GM23338 (cell line): ENCODE data around the gene SLC4A8. TPM values are rescaled to one million over a fixed set of nuclear protein-coding genes. Genes with fewer than 3 reads are reported as not detected.

Source experiments
- ATAC-seq: fragments of 200-7000 bp; cut with Tn5 transposase; 3 replicates; pipeline ENCODE4 v1.9.1; 2020
- DNase-seq: peaks from one replicate; pipeline ENCODE4 v3.0.0-alpha.2; 2015; ENCODE audit warnings: low spot score
- H2AFZ ChIP-seq: fragments of 200-600 bp; sonication (generic); 2 replicates; pipeline ENCODE4 v1.8.0; 2016; ENCODE audit warnings: antibody characterized with exemption, mild to moderate bottlenecking, moderate library complexity
- H3F3A ChIP-seq: fragments of 200-600 bp; sonication (generic); replicated peaks from 2 replicates; pipeline ENCODE4 v1.8.0; 2017; ENCODE audit warnings: antibody characterized with exemption, mixed run types, low read depth
- H3K27ac ChIP-seq: fragments of 200-600 bp; sonication (generic); 2 replicates; pipeline ENCODE4 v1.6.1; 2016; ENCODE audit warnings: low read depth
- H3K27me3 ChIP-seq: fragments of 200-600 bp; sonication (generic); 2 replicates; pipeline ENCODE4 v1.8.0; 2016; ENCODE audit warnings: mild to moderate bottlenecking, mixed run types, moderate library complexity; ENCODE audit not compliant: insufficient read depth
- H3K36me3 ChIP-seq: fragments of 200-600 bp; sonication (generic); 2 replicates; pipeline ENCODE4 v1.8.0; 2016; ENCODE audit warnings: mild to moderate bottlenecking; ENCODE audit not compliant: insufficient read depth
- H3K4me1 ChIP-seq: fragments of 200-600 bp; sonication (generic); 2 replicates; pipeline ENCODE4 v1.8.0; 2016; ENCODE audit warnings: mild to moderate bottlenecking, moderate library complexity; ENCODE audit not compliant: insufficient read depth
- H3K4me2 ChIP-seq: fragments of 200-600 bp; sonication (generic); 2 replicates; pipeline ENCODE4 v1.7.1; 2017; ENCODE audit warnings: mixed run types
- H3K4me3 ChIP-seq: fragments of 200-600 bp; sonication (generic); 2 replicates; pipeline ENCODE4 v1.6.1; 2016; ENCODE audit warnings: mixed run types
- H3K79me2 ChIP-seq: fragments of 200-600 bp; sonication (generic); replicated peaks from 2 replicates; pipeline ENCODE4 v1.8.0; 2017; ENCODE audit warnings: mild to moderate bottlenecking; ENCODE audit not compliant: insufficient read depth
- H3K9me2 ChIP-seq: fragments of 200-600 bp; sonication (generic); 2 replicates; pipeline ENCODE4 v1.8.0; 2017; ENCODE audit not compliant: insufficient read depth
- H4K20me1 ChIP-seq: fragments of 200-600 bp; sonication (generic); replicated peaks from 2 replicates; pipeline ENCODE4 v1.8.0; 2017; ENCODE audit warnings: mild to moderate bottlenecking; ENCODE audit not compliant: insufficient read depth
- H3K27ac Mint-ChIP-seq: 2 replicates; pipeline ENCODE4 v1.8.0; 2020; ENCODE audit warnings: inconsistent platforms, mild to moderate bottlenecking, moderate library complexity, mixed read lengths
- H3K27me3 Mint-ChIP-seq: 3 replicates; pipeline ENCODE4 v1.8.0; 2022; ENCODE audit warnings: low read depth, mild to moderate bottlenecking, moderate library complexity, mixed read lengths, inconsistent platforms; ENCODE audit not compliant: insufficient read depth, poor library complexity
- H3K36me3 Mint-ChIP-seq: 3 replicates; pipeline ENCODE4 v1.8.0; 2021; ENCODE audit warnings: low read depth, mild to moderate bottlenecking, inconsistent platforms, moderate library complexity, mixed read lengths
- H3K4me1 Mint-ChIP-seq: 3 replicates; pipeline ENCODE4 v1.8.0; 2020; ENCODE audit warnings: mild to moderate bottlenecking, inconsistent platforms, mixed read lengths
- H3K4me3 Mint-ChIP-seq: 3 replicates; pipeline ENCODE4 v1.8.0; 2021; ENCODE audit warnings: moderate library complexity, mild to moderate bottlenecking, inconsistent platforms, mixed read lengths
- H3K9me3 Mint-ChIP-seq: 3 replicates; pipeline ENCODE4 v1.8.0; 2020; ENCODE audit warnings: moderate library complexity, mild to moderate bottlenecking, inconsistent platforms, mixed read lengths
- CREB1 ChIP-seq: fragments of 250-450 bp; sonication (Bioruptor Pico); IDR thresholded peaks from 2 replicates; pipeline ENCODE4 v1.5.0; 2020; ENCODE audit warnings: low read depth, mild to moderate bottlenecking, moderate library complexity
- EZH2 ChIP-seq: fragments of 200-600 bp; sonication (generic); IDR thresholded peaks from one replicate; pipeline ENCODE4 v1.8.0; 2017; ENCODE audit warnings: antibody characterized with exemption, mild to moderate bottlenecking, low read depth; ENCODE audit not compliant: unreplicated experiment
- EZH2phosphoT487 ChIP-seq: fragments of 200-600 bp; sonication (generic); IDR thresholded peaks from one replicate; pipeline ENCODE4 v1.8.1; 2018; ENCODE audit warnings: antibody characterized with exemption; ENCODE audit not compliant: unreplicated experiment
- JUNB ChIP-seq: IDR thresholded peaks from one replicate; pipeline ENCODE4 v1.6.1; 2016; ENCODE audit warnings: antibody characterized with exemption; ENCODE audit not compliant: unreplicated experiment
- NANOG ChIP-seq: IDR thresholded peaks from 2 replicates; pipeline ENCODE4 v1.6.1; 2016; ENCODE audit warnings: antibody characterized with exemption, borderline replicate concordance
- POLR2AphosphoS5 ChIP-seq: IDR thresholded peaks from 2 replicates; pipeline ENCODE4 v1.6.1; 2016; ENCODE audit warnings: antibody characterized with exemption, low read depth
- STAT1 ChIP-seq: IDR thresholded peaks from one replicate; pipeline ENCODE4 v1.6.1; 2016; ENCODE audit warnings: antibody characterized with exemption; ENCODE audit not compliant: unreplicated experiment
- ZNF114 ChIP-seq: fragments of 250-450 bp; sonication (Bioruptor Pico); IDR thresholded peaks from 2 replicates; pipeline ENCODE4 v1.5.0; 2020; ENCODE audit warnings: mild to moderate bottlenecking, moderate library complexity
- ZNF331 ChIP-seq: fragments of 250-450 bp; sonication (Bioruptor Pico); IDR thresholded peaks from 2 replicates; pipeline ENCODE4 v1.5.0; 2020; ENCODE audit warnings: low read depth, mild to moderate bottlenecking, moderate library complexity
- polyA plus RNA-seq: library from polyadenylated mRNA; unstranded; fragments of >200 nt; fragmentation: Nextera tagmentation; extraction: Ambion mirVana; gene quantifications from 2 replicates; pipeline ENCODE4 v1.2.1, GENCODE V29; 2016
- total RNA-seq: library from RNA; depleted of rRNA; stranded (reverse); fragments of >200 nt; shearing (Covaris generic); gene quantifications from 2 replicates; pipeline ENCODE4 v1.2.3, GENCODE V29; 2014
- TF ChIP-seq, protein P1 (sequence below): IDR thresholded peaks from one replicate; pipeline ENCODE4 v1.6.1; 2018; ENCODE audit warnings: antibody characterized with exemption; ENCODE audit not compliant: unreplicated experiment
- TF ChIP-seq, protein P2 (sequence below): fragments of 250-450 bp; sonication (Bioruptor Pico); IDR thresholded peaks from 2 replicates; pipeline ENCODE4 v1.5.0; 2020; ENCODE audit warnings: mild to moderate bottlenecking, moderate library complexity
- TF ChIP-seq, protein P3 (sequence below): IDR thresholded peaks from 2 replicates; pipeline ENCODE4 v1.6.1; 2016; ENCODE audit warnings: antibody characterized with exemption
- TF ChIP-seq, protein P4 (sequence below), 2 experiments: fragments of 200-600 bp in 1 of 2; sonication (generic) in 1 of 2; conservative IDR thresholded peaks; 2 replicates each; pipeline versions ENCODE4 v1.5.1 to v1.6.1; 2016 to 2017; ENCODE audit warnings: antibody characterized with exemption in 2 of 2, low read depth in 2 of 2, mild to moderate bottlenecking in 2 of 2, moderate library complexity in 1 of 2

SLC4A8 gene
- total and polyA plus RNA-seq, 2 experiments from 2014 or later, result 7.6 to 9.2 TPM

- Mint-ChIP-seq H3K36me3 (no peaks in the 10 kb centered on the region), H3K27ac (no peak overlapping the region; the same call in 1 of the 2 replicates), H3K27me3 (peaks cover 10% of the 10 kb centered on the region)
Measured at GRCh38 chr12:51534216-51535074, 109.8 kb downstream of the SLC4A8 start.

More at GRCh38 chr12:51534216-51535074, 109.8 kb downstream of the SLC4A8 start:
- Histone ChIP-seq H4K20me1 (no peaks in the 10 kb centered on the region), H3K27ac (no peak overlapping the region), H3K4me3 (no peak overlapping the region), H3K4me2 (no peak overlapping the region), H3F3A (0 out of 2 replicates have a peak, but pooled peaks cover 3% of the 10 kb centered on the region), H3K27me3 (no peaks in the 10 kb centered on the region), H3K4me1 (peaks cover 15% of the 10 kb centered on the region), H3K9me2 (no peaks in the 10 kb centered on the region), H2AFZ (peak overlapping the region; percentile 56; the same call in 1 of the 2 replicates), H3K36me3 (no peaks in the 10 kb centered on the region; the same call in 1 of the 2 replicates), H3K79me2 (no peaks in the 10 kb centered on the region)
- peak; percentile 8 for DNase-seq
- no peaks in the 10 kb centered on the region for H3K9me3 Mint-ChIP-seq
- H3K4me1 Mint-ChIP-seq, result peaks cover 36% of the 10 kb centered on the region
- TF ChIP-seq, protein P1, sequence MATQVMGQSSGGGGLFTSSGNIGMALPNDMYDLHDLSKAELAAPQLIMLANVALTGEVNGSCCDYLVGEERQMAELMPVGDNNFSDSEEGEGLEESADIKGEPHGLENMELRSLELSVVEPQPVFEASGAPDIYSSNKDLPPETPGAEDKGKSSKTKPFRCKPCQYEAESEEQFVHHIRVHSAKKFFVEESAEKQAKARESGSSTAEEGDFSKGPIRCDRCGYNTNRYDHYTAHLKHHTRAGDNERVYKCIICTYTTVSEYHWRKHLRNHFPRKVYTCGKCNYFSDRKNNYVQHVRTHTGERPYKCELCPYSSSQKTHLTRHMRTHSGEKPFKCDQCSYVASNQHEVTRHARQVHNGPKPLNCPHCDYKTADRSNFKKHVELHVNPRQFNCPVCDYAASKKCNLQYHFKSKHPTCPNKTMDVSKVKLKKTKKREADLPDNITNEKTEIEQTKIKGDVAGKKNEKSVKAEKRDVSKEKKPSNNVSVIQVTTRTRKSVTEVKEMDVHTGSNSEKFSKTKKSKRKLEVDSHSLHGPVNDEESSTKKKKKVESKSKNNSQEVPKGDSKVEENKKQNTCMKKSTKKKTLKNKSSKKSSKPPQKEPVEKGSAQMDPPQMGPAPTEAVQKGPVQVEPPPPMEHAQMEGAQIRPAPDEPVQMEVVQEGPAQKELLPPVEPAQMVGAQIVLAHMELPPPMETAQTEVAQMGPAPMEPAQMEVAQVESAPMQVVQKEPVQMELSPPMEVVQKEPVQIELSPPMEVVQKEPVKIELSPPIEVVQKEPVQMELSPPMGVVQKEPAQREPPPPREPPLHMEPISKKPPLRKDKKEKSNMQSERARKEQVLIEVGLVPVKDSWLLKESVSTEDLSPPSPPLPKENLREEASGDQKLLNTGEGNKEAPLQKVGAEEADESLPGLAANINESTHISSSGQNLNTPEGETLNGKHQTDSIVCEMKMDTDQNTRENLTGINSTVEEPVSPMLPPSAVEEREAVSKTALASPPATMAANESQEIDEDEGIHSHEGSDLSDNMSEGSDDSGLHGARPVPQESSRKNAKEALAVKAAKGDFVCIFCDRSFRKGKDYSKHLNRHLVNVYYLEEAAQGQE, result no peak
- TF ChIP-seq JUNB (no peak), ZNF331 (CRISPR knock-in tag) (no peak), EZH2 (no peak), NANOG (no peak), ZNF114 (CRISPR knock-in tag) (no peak), STAT1 (no peak), EZH2phosphoT487 (no peak), POLR2AphosphoS5 (no peak), CREB1 (no peak)
- TF ChIP-seq, protein P2, sequence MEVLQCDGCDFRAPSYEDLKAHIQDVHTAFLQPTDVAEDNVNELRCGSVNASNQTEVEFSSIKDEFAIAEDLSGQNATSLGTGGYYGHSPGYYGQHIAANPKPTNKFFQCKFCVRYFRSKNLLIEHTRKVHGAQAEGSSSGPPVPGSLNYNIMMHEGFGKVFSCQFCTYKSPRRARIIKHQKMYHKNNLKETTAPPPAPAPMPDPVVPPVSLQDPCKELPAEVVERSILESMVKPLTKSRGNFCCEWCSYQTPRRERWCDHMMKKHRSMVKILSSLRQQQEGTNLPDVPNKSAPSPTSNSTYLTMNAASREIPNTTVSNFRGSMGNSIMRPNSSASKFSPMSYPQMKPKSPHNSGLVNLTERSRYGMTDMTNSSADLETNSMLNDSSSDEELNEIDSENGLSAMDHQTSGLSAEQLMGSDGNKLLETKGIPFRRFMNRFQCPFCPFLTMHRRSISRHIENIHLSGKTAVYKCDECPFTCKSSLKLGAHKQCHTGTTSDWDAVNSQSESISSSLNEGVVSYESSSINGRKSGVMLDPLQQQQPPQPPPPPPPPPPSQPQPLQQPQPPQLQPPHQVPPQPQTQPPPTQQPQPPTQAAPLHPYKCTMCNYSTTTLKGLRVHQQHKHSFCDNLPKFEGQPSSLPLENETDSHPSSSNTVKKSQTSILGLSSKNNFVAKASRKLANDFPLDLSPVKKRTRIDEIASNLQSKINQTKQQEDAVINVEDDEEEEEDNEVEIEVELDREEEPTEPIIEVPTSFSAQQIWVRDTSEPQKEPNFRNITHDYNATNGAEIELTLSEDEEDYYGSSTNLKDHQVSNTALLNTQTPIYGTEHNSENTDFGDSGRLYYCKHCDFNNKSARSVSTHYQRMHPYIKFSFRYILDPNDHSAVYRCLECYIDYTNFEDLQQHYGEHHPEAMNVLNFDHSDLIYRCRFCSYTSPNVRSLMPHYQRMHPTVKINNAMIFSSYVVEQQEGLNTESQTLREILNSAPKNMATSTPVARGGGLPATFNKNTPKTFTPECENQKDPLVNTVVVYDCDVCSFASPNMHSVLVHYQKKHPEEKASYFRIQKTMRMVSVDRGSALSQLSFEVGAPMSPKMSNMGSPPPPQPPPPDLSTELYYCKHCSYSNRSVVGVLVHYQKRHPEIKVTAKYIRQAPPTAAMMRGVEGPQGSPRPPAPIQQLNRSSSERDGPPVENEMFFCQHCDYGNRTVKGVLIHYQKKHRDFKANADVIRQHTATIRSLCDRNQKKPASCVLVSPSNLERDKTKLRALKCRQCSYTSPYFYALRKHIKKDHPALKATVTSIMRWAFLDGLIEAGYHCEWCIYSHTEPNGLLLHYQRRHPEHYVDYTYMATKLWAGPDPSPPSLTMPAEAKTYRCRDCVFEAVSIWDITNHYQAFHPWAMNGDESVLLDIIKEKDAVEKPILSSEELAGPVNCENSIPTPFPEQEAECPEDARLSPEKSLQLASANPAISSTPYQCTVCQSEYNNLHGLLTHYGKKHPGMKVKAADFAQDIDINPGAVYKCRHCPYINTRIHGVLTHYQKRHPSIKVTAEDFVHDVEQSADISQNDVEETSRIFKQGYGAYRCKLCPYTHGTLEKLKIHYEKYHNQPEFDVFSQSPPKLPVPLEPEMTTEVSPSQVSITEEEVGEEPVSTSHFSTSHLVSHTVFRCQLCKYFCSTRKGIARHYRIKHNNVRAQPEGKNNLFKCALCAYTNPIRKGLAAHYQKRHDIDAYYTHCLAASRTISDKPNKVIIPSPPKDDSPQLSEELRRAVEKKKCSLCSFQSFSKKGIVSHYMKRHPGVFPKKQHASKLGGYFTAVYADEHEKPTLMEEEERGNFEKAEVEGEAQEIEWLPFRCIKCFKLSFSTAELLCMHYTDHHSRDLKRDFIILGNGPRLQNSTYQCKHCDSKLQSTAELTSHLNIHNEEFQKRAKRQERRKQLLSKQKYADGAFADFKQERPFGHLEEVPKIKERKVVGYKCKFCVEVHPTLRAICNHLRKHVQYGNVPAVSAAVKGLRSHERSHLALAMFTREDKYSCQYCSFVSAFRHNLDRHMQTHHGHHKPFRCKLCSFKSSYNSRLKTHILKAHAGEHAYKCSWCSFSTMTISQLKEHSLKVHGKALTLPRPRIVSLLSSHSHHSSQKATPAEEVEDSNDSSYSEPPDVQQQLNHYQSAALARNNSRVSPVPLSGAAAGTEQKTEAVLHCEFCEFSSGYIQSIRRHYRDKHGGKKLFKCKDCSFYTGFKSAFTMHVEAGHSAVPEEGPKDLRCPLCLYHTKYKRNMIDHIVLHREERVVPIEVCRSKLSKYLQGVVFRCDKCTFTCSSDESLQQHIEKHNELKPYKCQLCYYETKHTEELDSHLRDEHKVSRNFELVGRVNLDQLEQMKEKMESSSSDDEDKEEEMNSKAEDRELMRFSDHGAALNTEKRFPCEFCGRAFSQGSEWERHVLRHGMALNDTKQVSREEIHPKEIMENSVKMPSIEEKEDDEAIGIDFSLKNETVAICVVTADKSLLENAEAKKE (CRISPR knock-in tag), result no peak
- TF ChIP-seq, protein P3, sequence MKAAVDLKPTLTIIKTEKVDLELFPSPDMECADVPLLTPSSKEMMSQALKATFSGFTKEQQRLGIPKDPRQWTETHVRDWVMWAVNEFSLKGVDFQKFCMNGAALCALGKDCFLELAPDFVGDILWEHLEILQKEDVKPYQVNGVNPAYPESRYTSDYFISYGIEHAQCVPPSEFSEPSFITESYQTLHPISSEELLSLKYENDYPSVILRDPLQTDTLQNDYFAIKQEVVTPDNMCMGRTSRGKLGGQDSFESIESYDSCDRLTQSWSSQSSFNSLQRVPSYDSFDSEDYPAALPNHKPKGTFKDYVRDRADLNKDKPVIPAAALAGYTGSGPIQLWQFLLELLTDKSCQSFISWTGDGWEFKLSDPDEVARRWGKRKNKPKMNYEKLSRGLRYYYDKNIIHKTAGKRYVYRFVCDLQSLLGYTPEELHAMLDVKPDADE, result no peak
- TF ChIP-seq, protein P4, sequence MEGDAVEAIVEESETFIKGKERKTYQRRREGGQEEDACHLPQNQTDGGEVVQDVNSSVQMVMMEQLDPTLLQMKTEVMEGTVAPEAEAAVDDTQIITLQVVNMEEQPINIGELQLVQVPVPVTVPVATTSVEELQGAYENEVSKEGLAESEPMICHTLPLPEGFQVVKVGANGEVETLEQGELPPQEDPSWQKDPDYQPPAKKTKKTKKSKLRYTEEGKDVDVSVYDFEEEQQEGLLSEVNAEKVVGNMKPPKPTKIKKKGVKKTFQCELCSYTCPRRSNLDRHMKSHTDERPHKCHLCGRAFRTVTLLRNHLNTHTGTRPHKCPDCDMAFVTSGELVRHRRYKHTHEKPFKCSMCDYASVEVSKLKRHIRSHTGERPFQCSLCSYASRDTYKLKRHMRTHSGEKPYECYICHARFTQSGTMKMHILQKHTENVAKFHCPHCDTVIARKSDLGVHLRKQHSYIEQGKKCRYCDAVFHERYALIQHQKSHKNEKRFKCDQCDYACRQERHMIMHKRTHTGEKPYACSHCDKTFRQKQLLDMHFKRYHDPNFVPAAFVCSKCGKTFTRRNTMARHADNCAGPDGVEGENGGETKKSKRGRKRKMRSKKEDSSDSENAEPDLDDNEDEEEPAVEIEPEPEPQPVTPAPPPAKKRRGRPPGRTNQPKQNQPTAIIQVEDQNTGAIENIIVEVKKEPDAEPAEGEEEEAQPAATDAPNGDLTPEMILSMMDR (conservative IDR thresholded peaks at IDR 0.05; ENCODE audit: low read depth in 2 of 2), result no peak
- ATAC-seq, result no peak
- H3K4me3 Mint-ChIP-seq, result no peak overlapping the region
